Measurements from ENCODE around the gene GLMP. TPM values are rescaled to one million over a fixed set of nuclear protein-coding genes. Genes with fewer than 3 reads are reported as not detected.

GLMP gene
- polyA plus RNA-seq, 1 donor from 2014 or later, result 3.3 TPM

DNA sequence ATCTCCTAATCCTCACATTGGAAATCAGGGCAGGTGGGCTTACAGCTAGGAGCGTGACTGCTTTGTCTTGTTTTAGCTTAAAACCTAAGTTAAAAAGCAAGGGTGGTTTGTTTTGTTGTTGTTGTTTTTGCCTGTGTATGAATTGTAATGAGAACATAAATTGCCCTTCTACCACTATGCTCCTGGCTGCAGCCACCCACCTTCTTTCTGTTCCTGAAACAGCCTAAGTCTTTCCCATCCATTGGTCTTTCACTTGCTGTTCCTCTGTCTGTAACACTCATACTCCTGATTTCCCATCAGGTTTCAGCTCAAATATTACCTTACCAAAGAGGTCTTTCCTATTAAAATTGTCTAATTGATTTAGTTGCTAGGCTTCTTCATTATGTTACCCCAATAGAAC is 12.0 kb downstream of the GLMP start:
- no peaks in the 10 kb centered on the region for H3K9me3 ChIP-seq (ENCODE audit: low read length)
- H3K4me2 ChIP-seq (ENCODE audit: low read length), result peak overlapping the region; percentile 81
- no peaks in the 10 kb centered on the region for H4K20me1 ChIP-seq (ENCODE audit: insufficient read depth)
- H3F3A ChIP-seq (ENCODE audit: insufficient read depth, low read length, poor library complexity, severe bottlenecking), result no peaks in the 10 kb centered on the region
- H3K9ac ChIP-seq (ENCODE audit: low read length), result peak overlapping the region; percentile 80
- H2AFZ ChIP-seq (ENCODE audit: low read depth, low read length), result peak overlapping the region; percentile 83
- H3K9me2 ChIP-seq (ENCODE audit: insufficient read depth, low read length), result no peaks in the 10 kb centered on the region
- H3K27me3 ChIP-seq (ENCODE audit: insufficient read depth, low read depth, low read length), result no peaks in the 10 kb centered on the region
- H3K79me2 ChIP-seq (replicated peaks; ENCODE audit: insufficient read depth, low read length), result peaks cover 34% of the 10 kb centered on the region
- no peaks in the 10 kb centered on the region for H3K36me3 ChIP-seq (ENCODE audit: insufficient read depth, low read length)
- H3K27ac ChIP-seq (ENCODE audit: low read length), result peak overlapping the region; percentile 56
- no peak for TF ChIP-seq REST (IDR thresholded peaks at IDR 0.05; ENCODE audit: borderline replicate concordance)
- no peak for TF ChIP-seq TAF1 (IDR thresholded peaks at IDR 0.05; ENCODE audit: low read depth)
- no peak for TF ChIP-seq MXI1 (conservative IDR thresholded peaks at IDR 0.05; ENCODE audit: poor library complexity, severe bottlenecking)
- TF ChIP-seq EP300 (conservative IDR thresholded peaks at IDR 0.05; ENCODE audit: poor library complexity, severe bottlenecking), result no peak
- no peak for TF ChIP-seq EZH2 (IDR thresholded peaks at IDR 0.05; ENCODE audit: borderline replicate concordance, insufficient read depth, low read length, poor library complexity, severe bottlenecking)
- no peak for TF ChIP-seq RAD21 (conservative IDR thresholded peaks at IDR 0.05)
- TF ChIP-seq, protein P1, sequence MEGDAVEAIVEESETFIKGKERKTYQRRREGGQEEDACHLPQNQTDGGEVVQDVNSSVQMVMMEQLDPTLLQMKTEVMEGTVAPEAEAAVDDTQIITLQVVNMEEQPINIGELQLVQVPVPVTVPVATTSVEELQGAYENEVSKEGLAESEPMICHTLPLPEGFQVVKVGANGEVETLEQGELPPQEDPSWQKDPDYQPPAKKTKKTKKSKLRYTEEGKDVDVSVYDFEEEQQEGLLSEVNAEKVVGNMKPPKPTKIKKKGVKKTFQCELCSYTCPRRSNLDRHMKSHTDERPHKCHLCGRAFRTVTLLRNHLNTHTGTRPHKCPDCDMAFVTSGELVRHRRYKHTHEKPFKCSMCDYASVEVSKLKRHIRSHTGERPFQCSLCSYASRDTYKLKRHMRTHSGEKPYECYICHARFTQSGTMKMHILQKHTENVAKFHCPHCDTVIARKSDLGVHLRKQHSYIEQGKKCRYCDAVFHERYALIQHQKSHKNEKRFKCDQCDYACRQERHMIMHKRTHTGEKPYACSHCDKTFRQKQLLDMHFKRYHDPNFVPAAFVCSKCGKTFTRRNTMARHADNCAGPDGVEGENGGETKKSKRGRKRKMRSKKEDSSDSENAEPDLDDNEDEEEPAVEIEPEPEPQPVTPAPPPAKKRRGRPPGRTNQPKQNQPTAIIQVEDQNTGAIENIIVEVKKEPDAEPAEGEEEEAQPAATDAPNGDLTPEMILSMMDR (IDR thresholded peaks at IDR 0.05; ENCODE audit: poor library complexity, severe bottlenecking), result no peak
- no peak for TF ChIP-seq SMC3 (conservative IDR thresholded peaks at IDR 0.05; ENCODE audit: poor library complexity)
- TF ChIP-seq POLR2AphosphoS5 (IDR thresholded peaks at IDR 0.05), result no peak
- peak overlapping the region; percentile 78 for H3K4me3 ChIP-seq (ENCODE audit: low read length)

DNA sequence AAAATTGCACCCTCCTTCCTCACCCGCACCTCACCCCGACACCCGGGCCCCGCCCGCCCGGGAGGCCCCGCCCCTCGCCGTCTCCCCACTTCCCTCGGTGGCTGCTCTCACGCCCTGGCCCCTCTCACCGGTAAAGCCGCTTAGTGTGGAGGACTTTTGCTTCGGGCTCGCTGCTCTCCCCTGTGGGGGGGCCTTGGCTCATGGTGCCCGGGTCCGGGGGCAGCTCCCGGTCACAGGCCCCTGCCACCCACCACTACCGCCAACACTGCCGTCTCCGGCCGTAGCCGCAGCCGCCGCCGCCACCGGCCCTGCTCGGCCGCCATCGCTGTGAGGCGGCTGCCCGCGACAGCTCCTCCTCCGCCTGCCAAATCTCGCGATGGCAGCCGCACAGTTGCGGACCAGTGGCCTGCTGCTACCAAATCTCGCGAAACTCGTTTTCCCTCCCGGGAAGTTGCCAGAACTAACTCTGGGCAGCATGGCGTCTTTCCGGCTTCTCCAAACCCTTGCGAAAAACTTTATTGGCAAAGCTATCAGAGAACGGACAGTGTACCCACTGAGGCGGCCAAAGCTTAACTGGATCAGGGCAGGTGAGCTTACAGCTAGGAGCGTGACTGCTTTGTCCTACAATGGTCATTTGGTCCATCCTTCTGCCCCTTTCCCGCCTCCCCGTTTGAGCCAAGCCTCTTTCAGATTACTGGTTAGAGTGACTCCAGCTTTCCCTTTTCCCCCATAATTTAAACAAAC is 12.8 kb downstream of the GLMP start, which contains the start of gene SMG5:
Gene SMG5 (minus strand): TSS at position 347 of the 744 bp plus-strand sequence. CDS start 145 bp downstream, at position 202.
- Histone ChIP-seq H4K20me1 (ENCODE audit: insufficient read depth) (no peaks in the 10 kb centered on the region), H3K36me3 (ENCODE audit: insufficient read depth, low read length) (no peaks in the 10 kb centered on the region), H3F3A (ENCODE audit: insufficient read depth, low read length, poor library complexity, severe bottlenecking) (no peaks in the 10 kb centered on the region), H3K9me3 (ENCODE audit: low read length) (no peaks in the 10 kb centered on the region), H2AFZ (ENCODE audit: low read depth, low read length) (peak within 1 kb of the TSS; percentile 95), H3K9ac (ENCODE audit: low read length) (peak within 1 kb of the TSS; percentile 80), H3K27ac (ENCODE audit: low read length) (peak within 1 kb of the TSS; percentile 70), H3K4me2 (ENCODE audit: low read length) (peak within 1 kb of the TSS; percentile 81), H3K4me3 (ENCODE audit: low read length) (peak within 1 kb of the TSS; percentile 78), H3K9me2 (ENCODE audit: insufficient read depth, low read length) (no peaks in the 10 kb centered on the region), H3K27me3 (ENCODE audit: insufficient read depth, low read depth, low read length) (no peaks in the 10 kb centered on the region), H3K79me2 (replicated peaks; ENCODE audit: insufficient read depth, low read length) (peaks cover 34% of the 10 kb centered on the region)
- TF ChIP-seq EP300 (conservative IDR thresholded peaks at IDR 0.05; ENCODE audit: poor library complexity, severe bottlenecking) (peak; percentile 62), RAD21 (conservative IDR thresholded peaks at IDR 0.05) (no peak), MXI1 (conservative IDR thresholded peaks at IDR 0.05; ENCODE audit: poor library complexity, severe bottlenecking) (peak; percentile 90), EZH2 (IDR thresholded peaks at IDR 0.05; ENCODE audit: borderline replicate concordance, insufficient read depth, low read length, poor library complexity, severe bottlenecking) (no peak), SMC3 (conservative IDR thresholded peaks at IDR 0.05; ENCODE audit: poor library complexity) (no peak), REST (IDR thresholded peaks at IDR 0.05; ENCODE audit: borderline replicate concordance) (peak; percentile 78), POLR2AphosphoS5 (IDR thresholded peaks at IDR 0.05) (peak; percentile 95), TAF1 (IDR thresholded peaks at IDR 0.05; ENCODE audit: low read depth) (peak; percentile 88)
- TF ChIP-seq, protein P1 (IDR thresholded peaks at IDR 0.05; ENCODE audit: poor library complexity, severe bottlenecking), result peak; percentile 22
